GM12872 (cell line): ENCODE results near the gene PIBF1.

Experiments
- CTCF ChIP-seq: IDR thresholded peaks from 3 replicates; pipeline ENCODE4 v1.5.1; 2011; ENCODE audit warnings: low read depth, mild to moderate bottlenecking, low read length, moderate library complexity; ENCODE audit not compliant: insufficient read depth

PIBF1 gene

GRCh38 chr13:72953391-72953965 is 171.5 kb downstream of the PIBF1 start:
- TF ChIP-seq CTCF = no peak

GRCh38 chr13:72959643-72960042 is 177.7 kb downstream of the PIBF1 start:
- TF ChIP-seq CTCF = no peak

- no peak for TF ChIP-seq CTCF
Observed at GRCh38 chr13:72960114-72960513, 178.2 kb downstream of the PIBF1 start.

GRCh38 chr13:72960541-72960940 is 178.6 kb downstream of the PIBF1 start:
- TF ChIP-seq CTCF = no peak

GRCh38 chr13:72963762-72964161 is 181.8 kb downstream of the PIBF1 start:
- no peak for TF ChIP-seq CTCF

- TF ChIP-seq CTCF = no peak
Observed at GRCh38 chr13:72970301-72970880, 188.5 kb downstream of the PIBF1 start.

- TF ChIP-seq CTCF = no peak
Observed at GRCh38 chr13:72970956-72971355, 189.0 kb downstream of the PIBF1 start.

- no peak for TF ChIP-seq CTCF
Observed at GRCh38 chr13:72973234-72973633, 191.3 kb downstream of the PIBF1 start.
